Vagina (tissue), 2 donors: ENCODE data around the gene PRSS56. TPM values are rescaled to one million over a fixed set of nuclear protein-coding genes. Genes with fewer than 3 reads are reported as not detected.

ENCODE experiments used
- DNase-seq, 2 donors: peaks; one replicate each; pipeline ENCODE4 v3.0.0-alpha.2; 2017; ENCODE audit errors: extremely low spot score in 2 of 2
- H3K27ac ChIP-seq: fragments of 200-600 bp; sonication (generic); one replicate; pipeline ENCODE4 v1.5.1; 2019
- H3K27me3 ChIP-seq: fragments of 200-600 bp; sonication (generic); one replicate; pipeline ENCODE4 v1.5.1; 2019
- H3K36me3 ChIP-seq, 2 donors: fragments of 200-600 bp; sonication (generic); one replicate each; pipeline ENCODE4 v1.5.1; 2017 to 2019
- H3K4me1 ChIP-seq: fragments of 200-600 bp; sonication (generic); one replicate; pipeline ENCODE4 v1.5.1; 2019
- H3K4me3 ChIP-seq, 2 donors: fragments of 200-600 bp; sonication (generic); 1 replicate in 1 of 2; 2 replicates in 1 of 2; pipeline ENCODE4 v1.5.1; 2016 to 2019
- H3K9me3 ChIP-seq: fragments of 200-600 bp; sonication (generic); one replicate; pipeline ENCODE4 v1.5.1; 2019
- POLR2A ChIP-seq, 2 donors: fragments of 450-650 bp; IDR thresholded peaks; one replicate each; pipeline ENCODE4 v1.6.1; 2017; ENCODE audit warnings: antibody characterized with exemption in 2 of 2, mild to moderate bottlenecking in 2 of 2, moderate library complexity in 2 of 2
- POLR2AphosphoS5 ChIP-seq, 2 donors: sonication (generic); formaldehyde crosslinking; IDR thresholded peaks; one replicate each; pipeline ENCODE4 v1.9.0; 2017; ENCODE audit warnings: antibody characterized with exemption in 2 of 2, mild to moderate bottlenecking in 2 of 2, low read depth in 1 of 2; ENCODE audit not compliant: insufficient read depth in 1 of 2
- intact Hi-C: fragments of 100-400 bp; cut with DNase I; formaldehyde crosslinking; loops from one replicate; pipeline ENCODE4 v1.15.1; 2023
- total RNA-seq: library from RNA; depleted of rRNA; stranded (reverse); fragments of >200 nt; gene quantifications from one replicate; pipeline ENCODE4 v1.2.3, GENCODE V29; 2016
- TF ChIP-seq, protein P1 (sequence below), 3 experiments: fragments of 450-650 bp in 2 of 3; fragments of 200-600 bp in 1 of 3; sonication (generic) in 1 of 3; IDR thresholded peaks; one replicate each; pipeline ENCODE4 v1.5.1; 2017 to 2019; ENCODE audit warnings: antibody characterized with exemption in 3 of 3, mild to moderate bottlenecking in 2 of 3, moderate library complexity in 2 of 3

PRSS56 gene
- total RNA-seq, 1 donor from 2014 or later, result not detected

DNA sequence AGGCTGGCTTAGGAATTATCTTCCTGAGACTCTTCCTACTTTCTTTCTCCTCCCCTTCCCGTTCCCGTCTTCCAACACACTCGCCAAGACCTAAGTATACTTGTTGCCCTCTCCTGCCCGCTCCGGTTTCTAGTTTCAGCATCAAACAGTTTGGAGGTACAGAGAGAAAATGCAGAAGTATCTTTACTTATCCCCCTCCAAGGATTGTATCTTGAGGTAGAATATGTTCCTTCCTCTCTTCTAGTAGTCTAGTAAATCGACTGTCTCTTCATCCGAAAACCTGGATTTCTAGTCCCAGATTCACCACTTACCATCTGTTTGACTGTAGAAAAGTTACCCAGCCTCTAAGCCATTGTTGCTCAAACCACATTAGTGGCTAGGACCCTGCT, 31.1 kb downstream of the PRSS56 start:
- Histone ChIP-seq H3K27me3 (no peaks in the 10 kb centered on the region), H3K4me3 (peak overlapping the region; percentile 82 to 96), H3K4me1 (peaks cover 48% of the 10 kb centered on the region), H3K27ac (peak overlapping the region; percentile 98), H3K36me3 (no peaks in the 10 kb centered on the region), H3K9me3 (no peaks in the 10 kb centered on the region)
- TF ChIP-seq, protein P1, sequence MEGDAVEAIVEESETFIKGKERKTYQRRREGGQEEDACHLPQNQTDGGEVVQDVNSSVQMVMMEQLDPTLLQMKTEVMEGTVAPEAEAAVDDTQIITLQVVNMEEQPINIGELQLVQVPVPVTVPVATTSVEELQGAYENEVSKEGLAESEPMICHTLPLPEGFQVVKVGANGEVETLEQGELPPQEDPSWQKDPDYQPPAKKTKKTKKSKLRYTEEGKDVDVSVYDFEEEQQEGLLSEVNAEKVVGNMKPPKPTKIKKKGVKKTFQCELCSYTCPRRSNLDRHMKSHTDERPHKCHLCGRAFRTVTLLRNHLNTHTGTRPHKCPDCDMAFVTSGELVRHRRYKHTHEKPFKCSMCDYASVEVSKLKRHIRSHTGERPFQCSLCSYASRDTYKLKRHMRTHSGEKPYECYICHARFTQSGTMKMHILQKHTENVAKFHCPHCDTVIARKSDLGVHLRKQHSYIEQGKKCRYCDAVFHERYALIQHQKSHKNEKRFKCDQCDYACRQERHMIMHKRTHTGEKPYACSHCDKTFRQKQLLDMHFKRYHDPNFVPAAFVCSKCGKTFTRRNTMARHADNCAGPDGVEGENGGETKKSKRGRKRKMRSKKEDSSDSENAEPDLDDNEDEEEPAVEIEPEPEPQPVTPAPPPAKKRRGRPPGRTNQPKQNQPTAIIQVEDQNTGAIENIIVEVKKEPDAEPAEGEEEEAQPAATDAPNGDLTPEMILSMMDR (IDR thresholded peaks at IDR 0.05), result no peak
- no peak for TF ChIP-seq POLR2A (IDR thresholded peaks at IDR 0.05)
- TF ChIP-seq POLR2AphosphoS5 (IDR thresholded peaks at IDR 0.05; ENCODE audit: insufficient read depth in 1 of 2, low read depth in 1 of 2), result no peak
- DNase-seq, result no peak
- intact Hi-C loops, result no loop called here

DNA sequence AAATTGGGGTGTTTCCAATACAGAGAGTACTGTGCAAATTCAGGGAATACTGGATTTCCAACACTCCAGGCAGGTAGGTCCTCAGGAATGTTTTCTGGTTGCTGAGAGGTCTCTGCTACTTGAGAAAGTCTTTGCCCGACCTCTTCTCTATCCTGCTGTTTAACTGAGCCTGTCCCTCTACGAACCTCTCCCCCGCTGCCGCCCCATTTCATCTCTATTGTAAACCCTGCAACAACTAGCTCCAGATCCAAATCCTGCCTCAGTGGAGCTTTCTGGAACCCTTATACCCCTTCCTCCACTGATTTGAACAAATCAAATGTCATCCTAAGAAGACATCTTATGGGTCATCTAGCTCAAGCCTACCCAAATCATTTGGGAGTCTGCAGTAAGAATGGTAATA, 31.6 kb downstream of the PRSS56 start:
- H3K36me3 ChIP-seq, result no peaks in the 10 kb centered on the region
- peak overlapping the region; percentile 82 to 96 for H3K4me3 ChIP-seq
- H3K27me3 ChIP-seq, result no peaks in the 10 kb centered on the region
- H3K27ac ChIP-seq, result no peak overlapping the region
- intact Hi-C loops, result no loop called here
- no peaks in the 10 kb centered on the region for H3K9me3 ChIP-seq
- TF ChIP-seq POLR2AphosphoS5 (IDR thresholded peaks at IDR 0.05; ENCODE audit: insufficient read depth in 1 of 2, low read depth in 1 of 2), result no peak
- TF ChIP-seq, protein P1 (IDR thresholded peaks at IDR 0.05), result no peak
- no peak for TF ChIP-seq POLR2A (IDR thresholded peaks at IDR 0.05)
- peak in 1 of 2 donors; percentile 52 for DNase-seq
- peaks cover 48% of the 10 kb centered on the region for H3K4me1 ChIP-seq

DNA sequence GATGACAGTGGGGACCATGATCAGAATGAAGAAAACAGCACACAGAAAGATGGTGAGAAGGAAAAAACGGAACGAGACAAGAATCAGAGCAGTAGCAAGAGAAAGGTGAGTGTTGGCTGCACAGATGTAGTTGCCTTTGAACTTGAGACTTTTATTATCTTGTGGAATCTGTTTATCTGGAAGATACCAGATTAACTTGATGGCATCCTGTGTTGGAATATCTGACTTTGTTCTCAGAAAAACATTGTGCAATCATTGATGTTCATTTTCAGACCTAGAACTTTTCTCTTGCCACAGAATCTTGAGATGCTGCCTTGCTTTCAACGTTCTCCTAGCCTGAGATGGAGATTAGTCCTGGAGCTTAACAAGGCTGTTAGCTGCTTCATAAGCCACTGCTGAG, 36.2 kb downstream of the PRSS56 start:
- no peaks in the 10 kb centered on the region for H3K27me3 ChIP-seq
- no peak overlapping the region for H3K27ac ChIP-seq
- no peak overlapping the region for H3K4me3 ChIP-seq
- no peaks in the 10 kb centered on the region for H3K9me3 ChIP-seq
- H3K36me3 ChIP-seq, result peaks cover 0 to 29% of the 10 kb centered on the region in 2 donors
- TF ChIP-seq POLR2A (IDR thresholded peaks at IDR 0.05), result no peak
- intact Hi-C loops, result no loop called here
- DNase-seq, result no peak
- peaks cover 40% of the 10 kb centered on the region for H3K4me1 ChIP-seq

DNA sequence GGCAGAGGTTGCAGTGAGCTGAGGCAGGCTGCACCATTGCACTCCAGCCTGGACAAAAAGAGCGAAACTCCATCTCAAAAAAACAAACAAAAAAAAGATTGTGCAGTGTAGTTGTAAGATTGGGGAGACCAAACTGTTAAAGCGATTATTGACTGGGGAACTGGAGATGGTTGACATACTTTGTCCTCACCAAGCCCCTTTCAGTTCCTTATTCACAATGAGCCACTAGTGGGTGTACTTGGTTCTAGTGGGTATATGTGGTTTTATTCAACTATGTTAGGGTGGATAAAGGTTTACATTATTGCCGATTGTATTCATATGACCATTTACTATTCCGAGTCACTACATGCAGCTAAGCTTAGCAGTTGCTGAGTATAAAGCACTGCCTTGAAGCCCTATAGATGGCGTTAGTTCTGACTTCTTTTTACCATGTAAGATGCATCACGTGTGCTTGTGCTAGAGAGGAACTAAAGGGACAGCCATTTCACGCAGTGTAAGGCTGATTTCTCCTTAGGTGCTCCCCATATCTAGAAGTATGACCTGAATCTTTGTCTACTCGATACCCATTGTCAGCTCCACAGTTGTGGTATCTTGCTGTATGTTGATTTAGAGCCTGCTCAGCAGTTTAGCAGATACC, 42.4 kb downstream of the PRSS56 start:
- Histone ChIP-seq H3K27me3 (no peaks in the 10 kb centered on the region), H3K9me3 (no peaks in the 10 kb centered on the region), H3K36me3 (peaks cover 0 to 73% of the 10 kb centered on the region in 2 donors), H3K4me3 (no peak overlapping the region), H3K4me1 (no peaks in the 10 kb centered on the region), H3K27ac (no peak overlapping the region)
- intact Hi-C loops, result no loop called here
- no peak for TF ChIP-seq POLR2AphosphoS5 (IDR thresholded peaks at IDR 0.05; ENCODE audit: insufficient read depth in 1 of 2, low read depth in 1 of 2)
- TF ChIP-seq, protein P1 (IDR thresholded peaks at IDR 0.05), result no peak
- no peak for TF ChIP-seq POLR2A (IDR thresholded peaks at IDR 0.05)
- no peak for DNase-seq

DNA sequence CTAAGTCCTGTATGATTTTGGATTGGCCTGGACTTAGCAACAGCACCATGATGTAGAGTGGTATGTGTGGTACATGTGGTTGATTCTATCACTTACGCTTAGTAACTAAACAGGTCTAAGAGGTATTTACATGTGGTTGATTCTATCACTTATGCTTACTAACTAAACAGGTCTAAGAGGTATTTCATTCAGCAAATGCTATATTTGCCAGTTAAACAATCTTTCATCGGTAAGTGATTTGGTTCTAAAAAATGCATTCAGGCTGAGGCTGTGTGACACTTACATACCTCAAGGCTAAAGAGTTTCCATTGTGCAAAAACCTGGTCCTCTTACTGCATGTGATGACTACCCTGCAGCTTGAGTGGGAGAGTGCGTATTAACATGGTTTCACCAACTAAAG, 43.4 kb downstream of the PRSS56 start:
- H3K36me3 ChIP-seq, result peaks cover 0 to 76% of the 10 kb centered on the region in 2 donors
- no peaks in the 10 kb centered on the region for H3K9me3 ChIP-seq
- no peaks in the 10 kb centered on the region for H3K4me1 ChIP-seq
- no peak overlapping the region for H3K4me3 ChIP-seq
- intact Hi-C loops, result no loop called here
- TF ChIP-seq, protein P1 (IDR thresholded peaks at IDR 0.05), result no peak
- no peak for TF ChIP-seq POLR2AphosphoS5 (IDR thresholded peaks at IDR 0.05; ENCODE audit: insufficient read depth in 1 of 2, low read depth in 1 of 2)
- no peak for TF ChIP-seq POLR2A (IDR thresholded peaks at IDR 0.05)
- DNase-seq, result no peak
- H3K27ac ChIP-seq, result no peak overlapping the region
- no peaks in the 10 kb centered on the region for H3K27me3 ChIP-seq
